Spleen (tissue), 7 donors: ENCODE results near the gene AKT3.

Experiments used
- POLR2A ChIP-seq, 3 donors: fragments of 450-650 bp; IDR thresholded peaks; one replicate each; pipeline ENCODE4 v1.5.1; 2017; ENCODE audit warnings: antibody characterized with exemption in 3 of 3, mild to moderate bottlenecking in 1 of 3
- TF ChIP-seq, protein P1 (sequence below), 11 experiments: fragments of 200-600 bp in 7 of 11; fragments of 450-650 bp in 4 of 11; sonication (generic) in 4 of 11; IDR thresholded peaks in 8 of 11; conservative IDR thresholded peaks in 3 of 11; 1 replicate in 7 of 11; 2 replicates in 4 of 11; pipeline versions ENCODE4 v1.4.0 to v1.8.0; 2016 to 2021; ENCODE audit warnings: antibody characterized with exemption in 11 of 11, inconsistent platforms in 4 of 11, mild to moderate bottlenecking in 1 of 11
- donor health status: DM: no; HTN: no; CAD: no; lungs with moderate emphysema.
- donor health status: DM: no; HTN: no; CAD: no.
- donor health status: DM: no; HTN: no; CAD: no.

- TF ChIP-seq, protein P1, sequence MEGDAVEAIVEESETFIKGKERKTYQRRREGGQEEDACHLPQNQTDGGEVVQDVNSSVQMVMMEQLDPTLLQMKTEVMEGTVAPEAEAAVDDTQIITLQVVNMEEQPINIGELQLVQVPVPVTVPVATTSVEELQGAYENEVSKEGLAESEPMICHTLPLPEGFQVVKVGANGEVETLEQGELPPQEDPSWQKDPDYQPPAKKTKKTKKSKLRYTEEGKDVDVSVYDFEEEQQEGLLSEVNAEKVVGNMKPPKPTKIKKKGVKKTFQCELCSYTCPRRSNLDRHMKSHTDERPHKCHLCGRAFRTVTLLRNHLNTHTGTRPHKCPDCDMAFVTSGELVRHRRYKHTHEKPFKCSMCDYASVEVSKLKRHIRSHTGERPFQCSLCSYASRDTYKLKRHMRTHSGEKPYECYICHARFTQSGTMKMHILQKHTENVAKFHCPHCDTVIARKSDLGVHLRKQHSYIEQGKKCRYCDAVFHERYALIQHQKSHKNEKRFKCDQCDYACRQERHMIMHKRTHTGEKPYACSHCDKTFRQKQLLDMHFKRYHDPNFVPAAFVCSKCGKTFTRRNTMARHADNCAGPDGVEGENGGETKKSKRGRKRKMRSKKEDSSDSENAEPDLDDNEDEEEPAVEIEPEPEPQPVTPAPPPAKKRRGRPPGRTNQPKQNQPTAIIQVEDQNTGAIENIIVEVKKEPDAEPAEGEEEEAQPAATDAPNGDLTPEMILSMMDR (IDR thresholded peaks at IDR 0.05 in 8 of 11, conservative IDR thresholded peaks at IDR 0.05 in 3 of 11): no peak
- TF ChIP-seq POLR2A (IDR thresholded peaks at IDR 0.05): no peak
Observed at GRCh38 chr1:243447844-243448243, 402.2 kb downstream of the AKT3 start.
